Stimulated activated naive B cell treated with anti-CD40 and anti-IgM and Interleukin-4, amounts not matched to agents 10 μg/mL and 1 μg/mL and 100 μg/mL, for 72 hours (primary cell): ENCODE results near the gene THSD7A.

Experiments used
- ATAC-seq, 2 donors: fragments of 150-1000 bp; cut with Tn5 transposase; replicated peaks; 2 replicates each; pipeline ENCODE4 v1.10.0; 2021; ENCODE audit warnings: moderate library complexity in 1 of 2
- DNase-seq: peaks from one replicate; pipeline ENCODE4 v3.0.0; 2021
- H3K27ac Mint-ChIP-seq: one replicate; pipeline ENCODE4 v1.8.0; 2022; ENCODE audit warnings: mild to moderate bottlenecking, mixed read lengths
- H3K27me3 Mint-ChIP-seq, 2 donors: one replicate each; pipeline ENCODE4 v1.8.0; 2022; ENCODE audit warnings: mixed read lengths in 2 of 2
- H3K36me3 Mint-ChIP-seq, 2 donors: one replicate each; pipeline ENCODE4 v1.8.0; 2022; ENCODE audit warnings: mixed read lengths in 2 of 2, mild to moderate bottlenecking in 1 of 2
- H3K4me1 Mint-ChIP-seq, 2 donors: one replicate each; pipeline ENCODE4 v1.8.0; 2022; ENCODE audit warnings: mixed read lengths in 2 of 2, mild to moderate bottlenecking in 1 of 2
- H3K4me3 Mint-ChIP-seq, 2 donors: one replicate each; pipeline ENCODE4 v1.8.0; 2022; ENCODE audit warnings: mild to moderate bottlenecking in 2 of 2, mixed read lengths in 2 of 2, moderate library complexity in 1 of 2
- H3K9me3 Mint-ChIP-seq, 2 donors: one replicate each; pipeline ENCODE4 v1.8.0; 2022; ENCODE audit warnings: mixed read lengths in 2 of 2, mild to moderate bottlenecking in 1 of 2

Gene THSD7A

DNA sequence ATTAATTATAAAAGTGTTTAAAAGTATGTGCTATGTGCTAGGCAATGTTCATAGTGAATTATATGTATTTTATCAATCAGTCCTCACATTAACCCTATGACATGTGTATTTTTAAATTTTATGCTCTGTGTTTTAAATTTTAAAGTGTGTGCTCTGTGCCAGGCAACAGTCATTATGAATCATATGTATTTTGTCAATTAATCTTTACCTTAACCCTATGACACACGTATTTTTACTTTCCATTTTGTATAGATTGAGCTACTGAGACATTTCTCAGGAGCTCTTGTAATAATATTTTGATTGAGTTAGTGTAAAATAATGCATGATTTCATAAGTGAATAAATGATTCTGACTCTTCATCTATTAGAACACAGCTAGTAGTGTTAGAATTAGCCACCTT, 117.8 kb downstream of the THSD7A start:
- Mint-ChIP-seq H3K4me1 (no peaks in the 10 kb centered on the region), H3K27me3 (peaks cover 0 to 9% of the 10 kb centered on the region in 2 donors), H3K4me3 (no peak overlapping the region), H3K9me3 (no peaks in the 10 kb centered on the region), H3K36me3 (no peaks in the 10 kb centered on the region), H3K27ac (no peak overlapping the region)
- ATAC-seq (no peak), DNase-seq (no peak)

DNA sequence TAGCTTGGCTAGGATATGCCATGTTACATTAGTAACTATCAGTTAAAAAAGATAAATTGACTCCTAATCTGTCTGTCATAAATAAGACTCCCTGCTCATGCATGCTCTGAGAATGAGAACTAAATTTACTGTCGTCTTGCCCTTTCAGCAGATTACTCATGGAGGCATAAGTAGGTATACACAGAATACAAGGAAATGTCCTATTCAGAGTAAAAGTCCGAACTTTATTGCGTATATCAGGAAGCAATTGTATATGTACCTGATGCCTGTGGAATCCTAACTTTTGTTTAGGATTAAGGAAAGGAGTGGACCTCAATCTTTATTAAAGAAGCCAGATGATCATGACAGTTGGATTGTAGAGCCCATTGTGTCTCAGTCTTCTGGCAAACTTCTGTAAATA, 118.6 kb downstream of the THSD7A start:
- Mint-ChIP-seq H3K27me3 (peaks cover 0 to 9% of the 10 kb centered on the region in 2 donors), H3K4me1 (no peaks in the 10 kb centered on the region), H3K4me3 (no peak overlapping the region), H3K9me3 (no peaks in the 10 kb centered on the region), H3K36me3 (no peaks in the 10 kb centered on the region), H3K27ac (no peak overlapping the region)
- ATAC-seq, result no peak
- no peak for DNase-seq

DNA sequence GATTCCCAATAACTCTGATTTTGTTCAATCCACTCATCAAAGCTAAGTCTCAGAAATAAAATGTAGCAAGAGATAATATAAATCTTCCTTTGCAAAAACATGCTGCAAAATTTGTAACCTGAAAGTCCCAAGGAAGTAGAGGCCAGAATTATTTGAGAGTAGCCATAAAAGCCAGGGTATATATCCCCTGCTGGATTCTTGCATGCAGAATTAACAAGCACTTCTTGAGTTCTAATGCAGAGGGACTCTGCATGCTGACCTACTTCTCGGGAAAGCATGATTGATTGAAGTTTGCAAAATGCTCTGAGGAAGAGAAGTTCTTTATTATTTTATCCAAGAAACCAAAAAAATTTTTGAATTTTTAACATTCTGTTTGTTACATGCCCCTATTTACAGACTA, 121.6 kb downstream of the THSD7A start:
- peaks cover 0 to 9% of the 10 kb centered on the region in 2 donors for H3K27me3 Mint-ChIP-seq
- H3K36me3 Mint-ChIP-seq, result no peaks in the 10 kb centered on the region
- H3K9me3 Mint-ChIP-seq, result no peaks in the 10 kb centered on the region
- DNase-seq, result no peak
- H3K4me3 Mint-ChIP-seq, result no peak overlapping the region
- no peak overlapping the region for H3K27ac Mint-ChIP-seq
- no peak for ATAC-seq
- H3K4me1 Mint-ChIP-seq, result no peaks in the 10 kb centered on the region

DNA sequence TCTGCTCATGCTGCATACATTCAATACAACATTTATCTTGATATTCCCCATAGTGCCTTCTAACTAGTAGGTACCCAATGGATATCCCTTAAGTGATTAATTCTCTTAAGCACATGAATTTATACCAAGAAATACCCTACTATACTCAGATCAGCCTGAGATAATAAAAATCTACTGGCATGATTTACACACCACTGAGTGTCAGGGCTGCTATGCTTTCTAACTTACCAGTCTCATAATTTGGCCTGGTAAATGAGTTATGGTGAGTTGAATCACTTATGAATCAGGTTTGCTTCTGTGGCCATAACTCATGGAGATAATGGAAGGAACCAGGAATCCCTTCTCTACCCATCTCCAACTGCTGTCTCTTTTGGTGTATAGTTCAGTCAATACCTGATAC, 122.8 kb downstream of the THSD7A start:
- Mint-ChIP-seq H3K4me3 (no peak overlapping the region), H3K36me3 (no peaks in the 10 kb centered on the region), H3K4me1 (no peaks in the 10 kb centered on the region), H3K27ac (no peak overlapping the region), H3K27me3 (peaks cover 0 to 2% of the 10 kb centered on the region in 2 donors), H3K9me3 (no peaks in the 10 kb centered on the region)
- ATAC-seq (no peak), DNase-seq (no peak)

DNA sequence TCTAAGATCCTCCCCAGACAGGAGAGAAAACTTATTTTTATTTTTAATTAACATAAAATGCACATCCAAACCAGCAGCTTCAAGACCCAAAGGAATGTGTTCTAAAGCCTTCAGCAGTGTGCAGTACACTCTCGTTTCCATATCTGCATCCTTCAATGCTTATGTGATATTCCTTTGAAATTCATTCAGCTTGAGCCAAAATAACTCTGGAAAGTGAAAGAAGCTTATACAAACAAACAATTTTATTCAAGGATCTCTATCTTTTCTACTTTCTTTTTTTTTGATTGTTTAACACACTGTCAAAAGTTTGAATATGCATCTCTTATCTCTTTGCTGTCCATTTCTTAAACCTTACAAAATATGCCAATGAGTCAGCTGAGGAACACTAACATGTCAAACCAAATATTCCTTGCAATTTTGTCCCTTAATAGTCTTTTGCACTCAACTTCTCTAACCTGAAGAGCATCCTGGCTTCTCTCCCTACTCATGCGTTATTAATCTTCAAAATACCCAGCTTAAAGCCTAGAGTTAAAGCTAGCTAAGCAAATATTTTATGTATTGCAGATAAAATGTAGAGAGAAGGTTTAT, 124.3 kb downstream of the THSD7A start:
- Mint-ChIP-seq H3K27ac (no peak overlapping the region), H3K4me1 (no peaks in the 10 kb centered on the region), H3K4me3 (no peak overlapping the region), H3K36me3 (no peaks in the 10 kb centered on the region), H3K9me3 (no peaks in the 10 kb centered on the region), H3K27me3 (no peaks in the 10 kb centered on the region)
- ATAC-seq (no peak), DNase-seq (no peak)

DNA sequence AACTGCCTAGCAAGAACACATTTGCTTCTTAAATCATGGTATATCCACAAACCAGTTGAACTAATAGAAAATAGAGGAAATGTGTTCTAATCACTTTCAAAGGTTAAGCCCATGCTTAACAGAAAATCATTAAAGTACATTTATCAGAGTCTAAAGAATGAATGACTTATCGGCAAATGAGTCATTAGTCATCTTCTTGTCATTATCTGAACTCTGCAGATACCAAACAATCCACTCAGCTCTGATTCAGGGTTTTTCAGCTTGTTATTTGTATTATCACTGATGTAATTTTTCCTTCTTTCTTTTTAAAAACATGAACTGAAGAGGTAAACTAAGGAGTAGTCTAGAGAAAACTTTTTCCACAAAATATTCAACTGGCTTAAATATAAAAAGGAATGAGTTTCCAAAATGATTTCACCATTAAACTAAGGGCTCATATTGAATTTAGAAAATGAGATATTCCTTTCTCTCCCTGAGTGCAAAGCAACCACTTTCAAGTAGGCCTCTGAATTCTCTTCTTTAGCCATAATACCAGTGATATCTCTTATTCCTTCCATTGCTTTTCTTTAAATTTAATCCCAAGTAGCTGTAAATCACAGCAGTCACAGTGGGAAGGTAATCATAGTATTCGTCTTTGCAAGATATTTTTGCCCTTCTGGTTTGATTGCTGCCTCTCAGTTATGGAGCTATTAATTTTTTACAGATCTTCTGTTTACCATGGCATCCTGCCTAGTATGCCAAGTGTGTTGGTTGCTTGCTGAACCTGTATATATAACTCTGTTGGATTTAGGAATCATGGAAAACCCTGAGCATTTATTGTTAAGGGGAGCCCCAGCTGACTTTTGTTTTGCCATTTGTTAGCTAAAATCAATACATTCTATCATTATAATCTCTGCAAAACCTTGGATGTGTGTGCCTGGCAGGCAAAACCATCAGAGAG, 125.1 kb downstream of the THSD7A start:
- H3K27me3 Mint-ChIP-seq, result no peaks in the 10 kb centered on the region
- no peaks in the 10 kb centered on the region for H3K36me3 Mint-ChIP-seq
- H3K4me3 Mint-ChIP-seq, result no peak overlapping the region
- H3K27ac Mint-ChIP-seq, result no peak overlapping the region
- H3K4me1 Mint-ChIP-seq, result no peaks in the 10 kb centered on the region
- no peak for ATAC-seq
- no peak for DNase-seq
- no peaks in the 10 kb centered on the region for H3K9me3 Mint-ChIP-seq

DNA sequence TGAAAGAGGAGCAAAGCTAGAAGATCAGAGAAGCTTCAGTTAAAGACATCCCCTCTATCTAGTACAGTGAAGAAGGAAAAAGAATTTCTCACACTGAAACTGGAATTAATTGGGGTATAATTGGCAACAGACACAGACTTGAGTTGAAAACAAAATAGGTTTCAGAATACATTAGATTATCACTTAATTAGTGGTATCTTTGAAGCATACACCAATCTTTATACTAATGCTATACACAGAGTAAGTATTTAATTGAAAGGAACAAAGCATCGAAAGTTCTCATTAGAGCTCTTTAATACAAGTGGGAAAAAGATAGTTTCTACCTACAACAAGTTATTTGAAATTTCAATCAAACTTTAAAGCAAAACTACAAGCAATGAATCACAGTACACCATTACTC, 128.2 kb downstream of the THSD7A start:
- H3K36me3 Mint-ChIP-seq, result no peaks in the 10 kb centered on the region
- H3K27me3 Mint-ChIP-seq, result no peaks in the 10 kb centered on the region
- H3K4me1 Mint-ChIP-seq, result peaks cover 0 to under 1% of the 10 kb centered on the region in 2 donors
- ATAC-seq, result no peak
- no peak overlapping the region for H3K27ac Mint-ChIP-seq
- H3K4me3 Mint-ChIP-seq, result no peak overlapping the region
- H3K9me3 Mint-ChIP-seq, result no peaks in the 10 kb centered on the region
- no peak for DNase-seq

DNA sequence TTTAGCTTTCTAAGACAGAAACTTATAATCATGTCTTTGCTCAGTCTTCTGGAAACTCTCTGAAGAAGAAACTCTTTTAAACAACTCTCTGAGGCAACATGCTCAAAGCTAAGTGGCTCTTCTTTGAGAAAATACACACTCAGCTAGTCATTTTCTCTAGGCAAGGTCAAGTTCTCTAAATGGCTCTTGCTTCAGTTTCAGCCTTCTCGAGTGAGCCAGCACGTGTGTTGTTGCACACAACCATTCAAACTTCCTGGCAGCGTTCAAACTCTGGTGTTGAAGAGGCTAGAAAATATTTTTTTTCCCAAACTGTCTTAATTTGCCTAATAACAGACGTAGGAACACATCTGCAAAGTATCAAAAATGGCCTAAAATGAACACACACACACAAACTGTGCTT, 129.1 kb downstream of the THSD7A start:
- Mint-ChIP-seq H3K27me3 (no peaks in the 10 kb centered on the region), H3K9me3 (no peaks in the 10 kb centered on the region), H3K4me3 (no peak overlapping the region), H3K4me1 (peaks cover 0 to 7% of the 10 kb centered on the region in 2 donors), H3K36me3 (no peaks in the 10 kb centered on the region), H3K27ac (no peak overlapping the region)
- DNase-seq, result no peak
- ATAC-seq, result no peak

DNA sequence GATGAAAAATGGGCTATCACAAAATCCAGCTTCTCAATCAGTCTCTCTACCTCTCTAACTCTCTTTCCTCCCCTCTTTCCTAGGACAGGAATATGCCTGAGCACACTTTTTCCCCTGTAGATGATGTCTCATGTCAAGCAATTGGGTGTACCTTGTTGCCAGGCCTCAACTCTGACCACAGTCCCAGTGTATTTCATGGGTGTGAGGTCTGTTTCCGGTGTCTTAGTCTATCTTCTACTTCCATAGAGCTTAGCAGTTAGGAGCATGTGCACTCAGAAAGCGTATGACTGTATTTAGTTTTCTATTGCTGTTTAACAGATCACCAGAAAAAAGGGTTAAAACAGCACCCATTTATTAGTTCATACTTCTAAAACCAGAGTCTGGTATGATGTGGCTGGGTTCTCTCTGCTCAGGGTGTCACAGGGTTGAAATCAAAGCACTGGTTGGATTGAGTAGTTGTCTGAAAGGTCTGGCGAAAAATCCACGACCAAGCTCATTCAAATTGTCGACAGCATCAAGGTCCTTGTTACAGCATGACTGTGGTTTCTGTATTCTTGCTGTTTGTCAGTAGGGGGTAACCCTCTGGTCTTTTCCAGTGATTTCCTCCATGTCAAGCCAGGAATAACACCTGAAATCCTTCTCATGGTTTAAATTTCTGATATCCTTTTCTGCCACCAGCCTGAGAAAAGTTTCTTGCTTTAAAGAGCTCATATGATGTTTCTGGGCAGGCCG, 130.0 kb downstream of the THSD7A start:
- Mint-ChIP-seq H3K27me3 (no peaks in the 10 kb centered on the region), H3K36me3 (no peaks in the 10 kb centered on the region), H3K4me3 (no peak overlapping the region), H3K27ac (no peak overlapping the region), H3K9me3 (no peaks in the 10 kb centered on the region), H3K4me1 (peaks cover 0 to 7% of the 10 kb centered on the region in 2 donors)
- DNase-seq (no peak), ATAC-seq (no peak)

DNA sequence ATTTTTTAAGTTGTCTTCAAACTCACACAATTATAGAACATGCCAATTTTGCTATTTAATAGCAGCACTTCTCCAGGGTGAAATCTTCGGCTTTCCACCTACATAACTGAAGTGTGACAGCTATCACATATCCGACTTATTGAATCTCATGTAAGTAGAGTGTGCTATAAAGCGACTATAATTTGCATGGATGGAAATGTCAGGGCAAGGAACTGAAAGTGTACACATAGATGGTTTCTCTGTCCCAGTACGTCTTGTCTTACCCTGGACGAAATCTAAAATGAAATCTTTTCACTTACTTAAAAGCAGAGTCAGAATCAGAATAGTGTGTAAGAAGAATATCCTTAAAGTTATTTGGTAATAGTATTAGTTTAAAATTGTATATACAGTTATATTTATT, 132.3 kb downstream of the THSD7A start:
- no peak for DNase-seq
- Mint-ChIP-seq H3K27ac (no peak overlapping the region), H3K4me1 (peaks cover 0 to 7% of the 10 kb centered on the region in 2 donors), H3K9me3 (no peaks in the 10 kb centered on the region), H3K4me3 (no peak overlapping the region), H3K36me3 (no peaks in the 10 kb centered on the region), H3K27me3 (no peaks in the 10 kb centered on the region)
- ATAC-seq, result peak; percentile 60 to 75

DNA sequence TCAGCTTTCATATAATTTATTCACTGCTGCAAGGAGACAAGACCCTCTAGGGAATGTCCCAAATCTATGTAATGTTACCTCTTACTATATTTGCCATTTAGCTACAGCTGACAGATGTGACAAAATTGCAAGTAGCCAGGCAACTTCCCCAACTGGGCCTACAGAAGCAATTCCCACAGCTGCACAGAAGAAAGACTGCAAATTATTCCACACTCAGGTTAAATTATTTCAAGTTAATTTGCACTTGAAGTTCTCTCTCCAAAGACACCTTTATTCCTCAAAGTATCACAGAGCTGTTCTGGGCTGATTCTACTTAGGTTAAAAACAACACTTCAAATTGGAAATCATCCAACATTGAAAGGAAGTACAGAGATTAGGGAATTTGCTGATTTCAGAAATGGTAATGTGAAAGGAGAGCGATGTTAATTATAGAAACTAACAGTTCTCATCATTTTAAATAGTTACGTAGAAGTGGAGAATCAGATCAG, 133.6 kb downstream of the THSD7A start:
- Mint-ChIP-seq H3K27ac (no peak overlapping the region), H3K36me3 (no peaks in the 10 kb centered on the region), H3K4me3 (no peak overlapping the region), H3K9me3 (no peaks in the 10 kb centered on the region), H3K4me1 (peaks cover 0 to 7% of the 10 kb centered on the region in 2 donors), H3K27me3 (no peaks in the 10 kb centered on the region)
- peak; percentile 52 to 65 for ATAC-seq
- no peak for DNase-seq

DNA sequence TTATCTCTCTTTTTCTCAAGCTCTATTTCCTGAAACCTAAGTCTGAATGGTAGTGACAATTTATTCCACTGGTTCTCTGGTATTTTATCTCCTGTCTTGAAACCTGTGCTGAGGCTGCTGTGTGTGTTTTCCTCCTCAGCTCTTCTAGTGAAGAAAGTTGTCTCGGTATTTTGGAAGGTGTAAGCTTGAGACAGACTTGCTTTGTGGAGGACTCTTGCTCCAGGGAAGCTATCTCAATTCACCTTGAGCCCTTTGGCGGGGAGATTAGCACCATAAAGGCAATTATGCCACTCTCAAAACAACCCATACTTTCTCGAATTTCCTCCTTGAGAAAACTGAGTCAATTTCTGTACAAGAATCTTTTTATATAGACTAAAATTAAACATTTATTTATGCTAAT, 141.6 kb downstream of the THSD7A start:
- H3K9me3 Mint-ChIP-seq, result peaks cover 0 to under 1% of the 10 kb centered on the region in 2 donors
- DNase-seq, result no peak
- H3K27me3 Mint-ChIP-seq, result no peaks in the 10 kb centered on the region
- no peak for ATAC-seq
- H3K4me1 Mint-ChIP-seq, result peaks cover 4 to 10% of the 10 kb centered on the region in 2 donors
- no peaks in the 10 kb centered on the region for H3K36me3 Mint-ChIP-seq
- no peak overlapping the region for H3K4me3 Mint-ChIP-seq
- no peak overlapping the region for H3K27ac Mint-ChIP-seq

DNA sequence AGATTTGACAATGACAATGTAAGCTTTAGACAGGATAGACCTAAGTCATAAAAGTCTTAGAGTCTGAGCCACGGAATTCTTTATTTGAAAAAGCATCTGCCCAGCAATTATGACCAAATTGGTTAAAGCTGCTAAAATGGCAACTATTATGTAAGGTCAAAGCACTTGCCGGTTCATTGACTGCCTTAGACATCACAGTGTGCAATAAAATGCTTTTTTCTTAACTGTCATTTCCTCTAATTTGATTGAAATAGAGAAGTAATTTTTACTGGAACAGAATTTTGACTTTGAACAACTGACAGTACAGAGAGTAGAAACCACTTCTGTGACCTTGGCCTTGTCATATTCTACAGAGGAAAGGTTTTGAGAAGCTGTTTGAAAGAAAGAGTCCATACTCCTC, 142.9 kb downstream of the THSD7A start:
- Mint-ChIP-seq H3K4me1 (peaks cover 4 to 11% of the 10 kb centered on the region in 2 donors), H3K36me3 (peaks cover 0 to 1% of the 10 kb centered on the region in 2 donors), H3K9me3 (peaks cover 4 to 10% of the 10 kb centered on the region in 2 donors), H3K27ac (no peak overlapping the region), H3K4me3 (no peak overlapping the region), H3K27me3 (no peaks in the 10 kb centered on the region)
- ATAC-seq (peak; percentile 69 to 81), DNase-seq (no peak)

DNA sequence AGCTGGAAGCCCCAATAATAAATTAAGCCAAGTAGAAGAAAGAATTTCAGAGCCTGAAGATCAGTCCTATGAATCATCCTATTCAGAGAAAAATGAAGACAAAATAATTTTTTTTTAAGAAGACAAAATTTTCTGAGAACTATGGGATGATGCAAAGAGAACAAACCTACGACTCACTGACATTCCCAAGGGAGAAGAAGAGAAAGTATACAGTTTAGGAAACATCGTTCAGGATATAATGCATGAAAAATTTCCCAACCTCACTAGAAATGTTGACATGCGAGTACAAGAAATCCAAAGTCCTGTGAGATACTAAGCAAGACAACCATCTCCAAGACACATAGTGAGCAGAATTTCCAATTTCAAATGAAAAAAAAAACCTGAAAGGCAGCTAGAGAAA, 150.5 kb downstream of the THSD7A start:
- DNase-seq, result no peak
- Mint-ChIP-seq H3K9me3 (peaks cover 26 to 32% of the 10 kb centered on the region in 2 donors), H3K36me3 (peaks cover 0 to 5% of the 10 kb centered on the region in 2 donors), H3K27ac (no peak overlapping the region), H3K27me3 (no peaks in the 10 kb centered on the region), H3K4me1 (peaks cover 0 to 5% of the 10 kb centered on the region in 2 donors), H3K4me3 (no peak overlapping the region)
- no peak for ATAC-seq
